GM10266 (cell line): Measurements from ENCODE around the gene DRD1.
"Not testable (repeated sequence)": the region's sequence is repeated elsewhere in the genome, so short reads cannot be mapped to it uniquely, and the experiment has no call there.

Experiments
- DNase-seq: peaks from one replicate; pipeline ENCODE4 v3.0.0; 2012; ENCODE audit errors: extremely low spot score
- CTCF ChIP-seq: IDR thresholded peaks from 2 replicates; pipeline ENCODE4 v1.5.1; 2012; ENCODE audit warnings: mild to moderate bottlenecking, low read depth; ENCODE audit not compliant: control insufficient read depth, insufficient read depth; ENCODE audit errors: missing control alignments

The DRD1 gene

DNA sequence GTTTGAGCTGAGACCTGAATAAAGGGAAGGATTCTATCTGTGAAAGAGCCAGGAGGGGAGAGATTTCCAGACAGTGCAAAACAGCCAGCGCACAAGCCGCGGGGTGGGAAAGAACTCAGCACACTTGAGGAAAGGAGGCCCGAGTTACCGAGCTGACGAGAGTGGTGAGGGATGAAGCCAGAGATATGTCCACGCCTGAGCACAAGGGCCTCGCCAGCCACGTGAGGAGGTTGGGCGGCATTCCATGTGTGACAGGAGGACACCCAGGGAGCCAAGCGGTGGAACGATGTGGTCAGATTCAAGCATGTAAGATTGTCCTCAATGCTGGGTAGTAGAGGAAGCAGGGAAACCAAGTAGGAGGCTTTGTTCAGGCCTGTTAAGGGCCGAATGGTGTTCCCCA, 17.4 kb upstream of the DRD1 start:
- DNase-seq = no peak
- TF ChIP-seq CTCF = no peak

- DNase-seq = no peak
- TF ChIP-seq CTCF = no peak
These were observed 16.6 kb upstream of the DRD1 start for GRCh38 chr5:175460552-175460951.

DNA sequence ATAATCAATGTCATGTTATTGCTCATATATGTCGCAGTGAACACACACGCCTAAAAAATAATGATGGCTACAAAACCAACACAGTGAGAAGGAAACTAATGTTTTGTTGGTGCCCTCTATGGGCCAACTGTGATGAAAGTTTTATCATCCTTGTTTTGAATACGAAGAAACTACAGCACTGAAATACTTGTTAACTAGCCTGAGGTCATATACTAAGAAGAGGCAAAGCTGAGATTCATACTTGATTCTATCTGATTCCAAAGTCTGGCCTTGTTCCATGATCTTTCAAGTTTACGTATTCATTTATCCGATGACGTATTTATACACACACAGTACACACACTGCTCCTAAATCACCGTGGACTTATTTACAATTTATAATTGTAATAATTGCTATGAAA, 16.1 kb upstream of the DRD1 start:
- TF ChIP-seq CTCF = peak; percentile 40
- DNase-seq = no peak

DNA sequence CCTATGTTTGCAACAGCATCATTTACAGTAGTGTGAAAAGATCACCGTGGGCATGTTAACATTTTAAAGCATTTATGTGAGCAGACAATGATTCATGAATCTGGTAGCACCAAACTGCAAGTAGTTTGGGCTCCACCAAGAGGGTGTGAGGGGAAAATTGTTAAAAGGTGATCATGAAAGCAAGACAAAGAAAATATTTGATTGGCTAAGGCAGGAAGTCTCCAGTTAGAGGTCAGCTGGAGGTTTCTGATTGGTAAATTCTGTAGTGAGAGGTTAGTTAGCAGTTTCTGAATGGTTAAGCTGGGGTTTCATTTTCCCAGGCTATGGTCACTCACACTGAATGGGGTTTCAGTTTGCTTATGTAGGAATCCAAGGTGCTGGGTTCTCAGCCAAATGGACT, 13.5 kb upstream of the DRD1 start:
- no peak for DNase-seq
- TF ChIP-seq CTCF = peak; percentile 8

DNA sequence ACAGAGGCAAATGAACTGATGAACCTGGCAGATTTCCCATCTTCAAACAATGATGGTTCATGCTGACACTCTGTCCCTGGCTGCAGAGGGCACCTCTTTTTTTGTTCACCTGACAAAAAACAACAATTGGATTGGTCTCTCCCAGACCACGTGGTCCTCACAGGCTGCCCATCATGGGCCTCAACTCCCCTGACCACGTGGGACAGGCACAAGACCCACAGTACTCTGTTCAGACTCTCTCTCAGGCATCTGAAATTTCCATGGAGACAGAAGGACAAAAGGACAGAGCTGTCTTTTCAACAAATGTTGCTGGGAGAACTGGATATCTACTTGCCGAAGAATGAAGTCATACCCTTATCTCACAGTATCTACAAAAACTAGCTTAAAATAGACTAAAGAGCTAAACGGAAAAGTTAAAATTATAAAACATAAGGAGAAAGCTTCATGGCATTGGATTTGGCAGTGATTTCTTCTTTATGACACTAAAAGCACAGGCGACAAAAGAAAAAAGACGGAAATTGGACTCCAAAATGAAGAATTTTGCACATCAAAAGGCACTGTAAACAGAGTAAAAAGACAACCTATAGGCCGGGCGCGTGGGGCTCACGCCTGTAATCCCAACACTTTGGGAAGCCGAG, 12.2 kb upstream of the DRD1 start:
- no peak for DNase-seq
- no peak for TF ChIP-seq CTCF

- DNase-seq = not testable (repeated sequence)
These were observed 10.4 kb upstream of the DRD1 start for GRCh38 chr5:175454338-175454737.

DNA sequence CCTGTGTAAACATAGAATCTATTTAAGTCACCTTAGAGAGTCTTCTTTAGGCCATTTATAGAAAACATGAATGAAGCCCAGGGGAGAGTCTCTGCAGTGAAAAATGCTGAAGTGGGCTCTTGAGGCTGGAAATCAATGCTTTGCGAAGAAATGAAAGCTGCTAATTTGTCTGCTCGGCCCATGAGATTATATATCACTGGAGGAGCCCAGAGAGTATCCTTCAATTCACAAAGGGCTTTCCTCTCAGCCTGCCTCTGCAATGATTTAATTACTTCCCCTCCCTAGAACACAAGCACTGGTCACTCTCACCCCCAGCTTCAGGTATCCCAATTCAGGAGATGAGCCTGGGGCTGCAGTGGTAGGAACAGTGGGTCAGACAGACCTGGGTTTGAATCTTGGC, 8.2 kb upstream of the DRD1 start:
- no peak for DNase-seq
- TF ChIP-seq CTCF = no peak

GRCh38 chr5:175448276-175448675, 4.3 kb upstream of the DRD1 start:
- TF ChIP-seq CTCF = no peak
- no peak for DNase-seq
